H9 (cell line): Measurements from ENCODE around the gene SYK. TPM values are rescaled to one million over a fixed set of nuclear protein-coding genes. Genes with fewer than 3 reads are reported as not detected.

ENCODE experiments used
- DNase-seq: peaks from one replicate; pipeline ENCODE4 v3.0.0-alpha.2; 2017
- H2AFZ ChIP-seq: one replicate; pipeline ENCODE4 v1.6.1; 2013; ENCODE audit warnings: mild to moderate bottlenecking, low read length, control low read depth, moderate library complexity
- H2AK5ac ChIP-seq: 2 replicates; pipeline ENCODE4 v1.6.1; 2013; ENCODE audit warnings: low read length, control low read depth, mixed read lengths; ENCODE audit not compliant: insufficient read length
- H2BK120ac ChIP-seq: one replicate; pipeline ENCODE4 v1.6.1; 2013; ENCODE audit warnings: low read depth, mild to moderate bottlenecking, low read length, control low read depth, inconsistent platforms; ENCODE audit not compliant: poor library complexity, severe bottlenecking
- H2BK12ac ChIP-seq: 2 replicates; pipeline ENCODE4 v1.6.1; 2013; ENCODE audit warnings: low read length, control low read depth, mixed read lengths, low read depth; ENCODE audit not compliant: insufficient read length
- H2BK15ac ChIP-seq: 2 replicates; pipeline ENCODE4 v1.6.1; 2013; ENCODE audit warnings: low read depth, low read length, control low read depth
- H2BK20ac ChIP-seq: one replicate; pipeline ENCODE4 v1.6.1; 2013; ENCODE audit warnings: low read depth, mild to moderate bottlenecking, low read length, control low read depth, inconsistent platforms; ENCODE audit not compliant: poor library complexity, severe bottlenecking
- H2BK5ac ChIP-seq: 2 replicates; pipeline ENCODE4 v1.6.1; 2013; ENCODE audit warnings: low read length, control low read depth, mixed read lengths; ENCODE audit not compliant: insufficient read length
- H3K14ac ChIP-seq: 2 replicates; pipeline ENCODE4 v1.6.1; 2013; ENCODE audit warnings: low read length, control low read depth; ENCODE audit not compliant: insufficient read depth
- H3K18ac ChIP-seq: 2 replicates; pipeline ENCODE4 v1.6.1; 2013; ENCODE audit warnings: low read depth, mild to moderate bottlenecking, mixed read lengths, low read length, control low read depth; ENCODE audit not compliant: insufficient read length
- H3K23ac ChIP-seq: 2 replicates; pipeline ENCODE4 v1.6.1; 2013; ENCODE audit warnings: low read length, control low read depth, mixed read lengths, low read depth; ENCODE audit not compliant: insufficient read length
- H3K23me2 ChIP-seq: 2 replicates; pipeline ENCODE4 v1.6.1; 2013; ENCODE audit warnings: low read depth, mild to moderate bottlenecking, mixed read lengths, low read length, control low read depth; ENCODE audit not compliant: insufficient read length, poor library complexity, severe bottlenecking
- H3K27ac ChIP-seq: 2 replicates; pipeline ENCODE4 v1.5.1; 2013; ENCODE audit warnings: low read length, control low read depth, mixed read lengths, low read depth; ENCODE audit not compliant: insufficient read length
- H3K27me3 ChIP-seq: 2 replicates; pipeline ENCODE4 v1.6.1; 2013; ENCODE audit warnings: low read length, control low read depth, inconsistent platforms; ENCODE audit not compliant: insufficient read depth
- H3K4ac ChIP-seq: 2 replicates; pipeline ENCODE4 v1.6.1; 2013; ENCODE audit warnings: low read depth, mild to moderate bottlenecking, control low read depth, inconsistent platforms, low read length, moderate library complexity
- H3K4me1 ChIP-seq: 2 replicates; pipeline ENCODE4 v1.6.1; 2013; ENCODE audit warnings: low read length, control low read depth, inconsistent platforms; ENCODE audit not compliant: insufficient read depth
- H3K4me2 ChIP-seq: 2 replicates; pipeline ENCODE4 v1.6.1; 2013; ENCODE audit warnings: low read length, control low read depth, mixed read lengths; ENCODE audit not compliant: insufficient read length, insufficient read depth
- H3K56ac ChIP-seq: 2 replicates; pipeline ENCODE4 v1.6.1; 2013; ENCODE audit warnings: low read depth, mild to moderate bottlenecking, mixed read lengths, low read length, control low read depth; ENCODE audit not compliant: insufficient read length
- H3K79me1 ChIP-seq: 2 replicates; pipeline ENCODE4 v1.6.1; 2013; ENCODE audit warnings: low read depth, mild to moderate bottlenecking, moderate library complexity, low read length, control low read depth, inconsistent platforms; ENCODE audit not compliant: insufficient read depth, poor library complexity, severe bottlenecking
- H3K79me2 ChIP-seq: 2 replicates; pipeline ENCODE4 v1.6.1; 2013; ENCODE audit warnings: low read length, control low read depth, inconsistent platforms; ENCODE audit not compliant: insufficient read depth
- H3K9ac ChIP-seq: 2 replicates; pipeline ENCODE4 v1.6.1; 2013; ENCODE audit warnings: low read length, control low read depth, mixed read lengths; ENCODE audit not compliant: insufficient read length; ENCODE audit errors: extremely low read depth
- H3K9me3 ChIP-seq: one replicate; pipeline ENCODE4 v1.6.1; 2013; ENCODE audit warnings: low read depth, low read length, inconsistent platforms; ENCODE audit not compliant: control insufficient read depth
- H3T11ph ChIP-seq: one replicate; pipeline ENCODE4 v1.6.1; 2013; ENCODE audit warnings: mild to moderate bottlenecking, low read length, control low read depth, inconsistent platforms
- H4K20me1 ChIP-seq: one replicate; pipeline ENCODE4 v1.6.1; 2013; ENCODE audit not compliant: control insufficient read depth, insufficient read length, insufficient read depth
- H4K5ac ChIP-seq: 2 replicates; pipeline ENCODE4 v1.6.1; 2013; ENCODE audit warnings: low read depth, mild to moderate bottlenecking, mixed read lengths, low read length, control low read depth; ENCODE audit not compliant: insufficient read length
- H4K8ac ChIP-seq: replicated peaks from 2 replicates; pipeline ENCODE4 v1.6.1; 2013; ENCODE audit warnings: low read length, control low read depth, mixed read lengths, low read depth; ENCODE audit not compliant: insufficient read length
- H4K91ac ChIP-seq: 2 replicates; pipeline ENCODE4 v1.6.1; 2013; ENCODE audit warnings: low read depth, mild to moderate bottlenecking, moderate library complexity, mixed read lengths, low read length, control low read depth; ENCODE audit not compliant: insufficient read length
- H3K27ac Mint-ChIP-seq, 3 experiments: 2 replicates in 2 of 3; 3 replicates in 1 of 3; pipeline ENCODE4 v1.8.0; 2020 to 2021; ENCODE audit warnings: mixed read lengths in 3 of 3, mild to moderate bottlenecking in 1 of 3, moderate library complexity in 1 of 3
- H3K27me3 Mint-ChIP-seq: 2 replicates; pipeline ENCODE4 v1.8.0; 2021; ENCODE audit warnings: low read depth, mild to moderate bottlenecking, moderate library complexity, mixed read lengths
- H3K36me3 Mint-ChIP-seq, 3 experiments: 2 replicates in 2 of 3; 3 replicates in 1 of 3; pipeline ENCODE4 v1.8.0; 2020 to 2021; ENCODE audit warnings: low read depth in 3 of 3, mixed read lengths in 3 of 3; ENCODE audit not compliant: insufficient read depth in 1 of 3
- H3K4me1 Mint-ChIP-seq, 2 experiments: 2 replicates each; pipeline ENCODE4 v1.8.0; 2020; ENCODE audit warnings: mixed read lengths in 2 of 2
- H3K4me3 Mint-ChIP-seq, 2 experiments: 2 replicates in 1 of 2; 3 replicates in 1 of 2; pipeline ENCODE4 v1.8.0; 2020 to 2021; ENCODE audit warnings: mild to moderate bottlenecking in 2 of 2, mixed read lengths in 2 of 2, moderate library complexity in 1 of 2
- H3K9me3 Mint-ChIP-seq, 2 experiments: 2 replicates in 1 of 2; 3 replicates in 1 of 2; pipeline ENCODE4 v1.8.0; 2020; ENCODE audit warnings: mild to moderate bottlenecking in 2 of 2, mixed read lengths in 2 of 2, moderate library complexity in 1 of 2
- CTCF ChIP-seq: fragments of 200-600 bp; sonication (generic); conservative IDR thresholded peaks from 3 replicates; pipeline ENCODE4 v1.8.0; 2021; ENCODE audit warnings: antibody characterized with exemption, mild to moderate bottlenecking
- WGBS: extraction: QIAGEN DNeasy Blood & Tissue Kit; methylation state at CpG from one replicate; pipeline ENCODE4 v1.1.7; 2013; ENCODE audit warnings: missing lambda C conversion rate, low lambda C conversion rate, mixed read lengths; ENCODE audit not compliant: insufficient read length; ENCODE audit errors: extremely low coverage; 5-methylcytosine and 5-hydroxymethylcytosine counted together
- total RNA-seq: library from RNA; stranded (reverse); gene quantifications from 2 replicates; pipeline ENCODE4 v1.2.1, GENCODE V29; 2021

SYK gene
- total RNA-seq, 1 experiment from 2014 or later: 7.9 TPM

DNA sequence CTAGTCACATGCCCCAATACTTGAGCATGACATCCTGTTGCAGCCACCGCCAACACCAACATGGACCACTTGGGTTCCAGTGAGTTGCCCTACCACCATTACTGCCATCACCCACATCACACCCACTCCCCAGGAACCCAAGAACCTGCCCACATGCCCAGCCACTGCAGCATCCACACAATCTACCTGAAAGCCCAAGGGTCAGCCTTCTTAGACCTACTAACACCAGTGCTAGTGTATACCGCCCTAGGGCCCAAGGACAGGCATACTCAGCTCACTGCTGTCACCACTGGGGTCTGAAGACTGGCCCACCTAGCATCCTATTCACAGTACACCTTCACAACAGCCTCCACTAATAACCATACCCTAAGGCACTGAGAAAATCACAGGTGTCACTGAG, 82.0 kb downstream of the SYK start:
- Histone ChIP-seq H3K4me1 (no peaks in the 10 kb centered on the region; the same call in 1 of the 2 replicates), H3K9me3 (no peaks in the 10 kb centered on the region), H3K23ac (no peak overlapping the region), H3T11ph (no peak overlapping the region), H2BK12ac (no peak overlapping the region), H2BK120ac (no peak overlapping the region), H3K14ac (no peak overlapping the region), H3K4me2 (no peak overlapping the region), H2BK15ac (no peak overlapping the region), H4K8ac (no peak overlapping the region), H2BK20ac (no peak overlapping the region), H2AK5ac (no peak overlapping the region), H4K5ac (no peak overlapping the region), H3K27me3 (no peaks in the 10 kb centered on the region), H3K9ac (no peak overlapping the region), H3K23me2 (no peaks in the 10 kb centered on the region), H4K20me1 (no peaks in the 10 kb centered on the region), H3K79me2 (no peaks in the 10 kb centered on the region), H4K91ac (no peak overlapping the region), H3K18ac (no peak overlapping the region), H3K4ac (no peak overlapping the region), H2AFZ (no peak overlapping the region), H2BK5ac (no peak overlapping the region), H3K56ac (no peak overlapping the region), H3K79me1 (no peaks in the 10 kb centered on the region), H3K27ac (no peak overlapping the region)
- TF ChIP-seq CTCF: no peak
- Mint-ChIP-seq H3K4me3 (no peak overlapping the region), H3K9me3 (peaks cover 9 to 14% of the 10 kb centered on the region in 2 experiments; a peak in 4 of 5 replicates), H3K4me1 (peaks cover 5% of the 10 kb centered on the region in 2 experiments), H3K36me3 (peaks cover 0 to 4% (median 0%) of the 10 kb centered on the region in 3 experiments; a peak in 2 of 7 replicates), H3K27ac (peak overlapping the region in 1 of 3 experiments; percentile 57; a peak in 1 of 7 replicates), H3K27me3 (no peaks in the 10 kb centered on the region)
- no CpG with 5 or more reads among the region's 2 CpGs for WGBS
- no peak for DNase-seq
